HG03565 (cell line): Measurements from ENCODE around the gene GRIA1.

Source experiments
- ATAC-seq: cut with Tn5 transposase; IDR thresholded peaks from one replicate; pipeline ENCODE4 v1.9.1; 2021; ENCODE audit warnings: mild to moderate bottlenecking, moderate library complexity; ENCODE audit not compliant: unreplicated experiment

Gene GRIA1

GRCh38 chr5:153496835-153497234, 6.4 kb downstream of the GRIA1 start:
- peak; percentile 51 for ATAC-seq

- no peak for ATAC-seq
Observed at GRCh38 chr5:153498516-153498915, 8.0 kb downstream of the GRIA1 start.

GRCh38 chr5:153500178-153500577, 9.7 kb downstream of the GRIA1 start:
- ATAC-seq = no peak

- ATAC-seq = no peak
Observed at GRCh38 chr5:153504726-153505125, 14.3 kb downstream of the GRIA1 start.

- ATAC-seq = no peak
Observed at GRCh38 chr5:153508700-153509099, 18.2 kb downstream of the GRIA1 start.

- no peak for ATAC-seq
Observed at GRCh38 chr5:153511622-153512021, 21.2 kb downstream of the GRIA1 start.

GRCh38 chr5:153513156-153513555, 22.7 kb downstream of the GRIA1 start:
- no peak for ATAC-seq

- ATAC-seq = no peak
Observed at GRCh38 chr5:153515301-153515700, 24.8 kb downstream of the GRIA1 start.

- no peak for ATAC-seq
Observed at GRCh38 chr5:153516504-153517240, 26.2 kb downstream of the GRIA1 start.

GRCh38 chr5:153517241-153517611, 26.8 kb downstream of the GRIA1 start:
- ATAC-seq = no peak

GRCh38 chr5:153520137-153520536, 29.7 kb downstream of the GRIA1 start:
- ATAC-seq = no peak

GRCh38 chr5:153520952-153521351, 30.5 kb downstream of the GRIA1 start:
- ATAC-seq = no peak

- ATAC-seq = no peak
Observed at GRCh38 chr5:153523211-153523610, 32.7 kb downstream of the GRIA1 start.

GRCh38 chr5:153523831-153524230, 33.4 kb downstream of the GRIA1 start:
- ATAC-seq = no peak

GRCh38 chr5:153525536-153525935, 35.1 kb downstream of the GRIA1 start:
- ATAC-seq = no peak

- no peak for ATAC-seq
Observed at GRCh38 chr5:153530357-153531143, 40.1 kb downstream of the GRIA1 start.

- ATAC-seq = no peak
Observed at GRCh38 chr5:153533546-153533945, 43.1 kb downstream of the GRIA1 start.

- ATAC-seq = no peak
Observed at GRCh38 chr5:153534102-153534501, 43.6 kb downstream of the GRIA1 start.

- no peak for ATAC-seq
Observed at GRCh38 chr5:153537207-153537606, 46.7 kb downstream of the GRIA1 start.

- ATAC-seq = no peak
Observed at GRCh38 chr5:153539983-153540382, 49.5 kb downstream of the GRIA1 start.

- no peak for ATAC-seq
Observed at GRCh38 chr5:153542536-153542935, 52.1 kb downstream of the GRIA1 start.

GRCh38 chr5:153543288-153543687, 52.8 kb downstream of the GRIA1 start:
- ATAC-seq = peak; percentile 74
